WERI-Rb-1 (cell line): Measurements from ENCODE around the gene C4orf50.

ENCODE experiments used
- DNase-seq: peaks from one replicate; pipeline ENCODE4 v3.0.0-alpha.2; 2020
- H3K27ac ChIP-seq: fragments of 250-450 bp; sonication (Bioruptor Pico); 2 replicates; pipeline ENCODE4 v1.5.1; 2020; ENCODE audit warnings: mild to moderate bottlenecking, moderate library complexity
- H3K27me3 ChIP-seq: fragments of 250-450 bp; sonication (Bioruptor Pico); 2 replicates; pipeline ENCODE4 v1.5.1; 2021; ENCODE audit warnings: mild to moderate bottlenecking, low read depth, moderate library complexity; ENCODE audit not compliant: insufficient read depth, severe bottlenecking
- H3K36me3 ChIP-seq: fragments of 250-450 bp; sonication (Bioruptor Pico); 2 replicates; pipeline ENCODE4 v1.5.1; 2020; ENCODE audit warnings: mild to moderate bottlenecking, moderate library complexity
- H3K4me3 ChIP-seq: 2 replicates; pipeline ENCODE4 v1.5.1; 2011; ENCODE audit warnings: low read depth, mild to moderate bottlenecking, control low read depth, low read length
- H3K9me3 ChIP-seq: fragments of 250-450 bp; sonication (Bioruptor Pico); 2 replicates; pipeline ENCODE4 v1.5.1; 2021; ENCODE audit warnings: mild to moderate bottlenecking, moderate library complexity; ENCODE audit not compliant: severe bottlenecking
- CTCF ChIP-seq: IDR thresholded peaks from 2 replicates; pipeline ENCODE4 v1.5.1; 2011; ENCODE audit warnings: low read depth, mild to moderate bottlenecking, control low read depth, inconsistent platforms, low read length

C4orf50 gene

GRCh38 chr4:5889002-5889696 lies 129.1 kb downstream of the C4orf50 start:
- H3K4me3 ChIP-seq, result peak overlapping the region; percentile 81
- no peaks in the 10 kb centered on the region for H3K27me3 ChIP-seq
- TF ChIP-seq CTCF, result no peak
- peaks cover 40% of the 10 kb centered on the region for H3K36me3 ChIP-seq
- H3K9me3 ChIP-seq, result no peaks in the 10 kb centered on the region
- no peak for DNase-seq
- H3K27ac ChIP-seq, result peak overlapping the region; percentile 97

GRCh38 chr4:5888222-5889001 lies 129.8 kb downstream of the C4orf50 start:
- Histone ChIP-seq H3K27ac (peak overlapping the region; percentile 97), H3K9me3 (no peaks in the 10 kb centered on the region), H3K4me3 (peak overlapping the region; percentile 81), H3K27me3 (no peaks in the 10 kb centered on the region), H3K36me3 (peaks cover 45% of the 10 kb centered on the region)
- DNase-seq, result peak; percentile 90
- TF ChIP-seq CTCF, result no peak

GRCh38 chr4:5887361-5888221 lies 130.6 kb downstream of the C4orf50 start:
- H3K36me3 ChIP-seq, result peaks cover 52% of the 10 kb centered on the region
- H3K27ac ChIP-seq, result peak overlapping the region; percentile 97
- no peaks in the 10 kb centered on the region for H3K27me3 ChIP-seq
- DNase-seq, result peak; percentile 77
- peak overlapping the region; percentile 81 for H3K4me3 ChIP-seq
- no peak for TF ChIP-seq CTCF
- H3K9me3 ChIP-seq, result no peaks in the 10 kb centered on the region

DNA sequence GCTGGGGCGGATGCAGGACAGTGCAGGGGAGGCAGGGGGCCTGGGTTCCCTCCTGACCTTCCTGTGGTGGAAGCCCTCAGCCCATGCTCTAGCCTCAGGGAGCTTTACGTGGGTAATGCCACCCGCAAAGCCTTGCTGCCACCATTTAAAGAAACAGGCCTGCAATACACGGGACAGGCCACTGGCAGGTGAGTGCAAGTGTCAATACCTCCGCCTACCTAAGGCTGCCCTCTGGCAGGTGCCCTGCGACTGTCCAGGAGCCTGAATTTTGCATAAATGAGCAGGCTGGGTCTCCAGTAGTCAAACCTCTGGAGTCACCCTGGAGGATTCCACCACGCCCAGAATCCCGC lies 131.2 kb downstream of the C4orf50 start:
- Histone ChIP-seq H3K36me3 (peaks cover 58% of the 10 kb centered on the region), H3K27ac (peak overlapping the region; percentile 97), H3K4me3 (peak overlapping the region; percentile 81), H3K9me3 (no peaks in the 10 kb centered on the region), H3K27me3 (no peaks in the 10 kb centered on the region)
- DNase-seq, result no peak
- no peak for TF ChIP-seq CTCF

DNA sequence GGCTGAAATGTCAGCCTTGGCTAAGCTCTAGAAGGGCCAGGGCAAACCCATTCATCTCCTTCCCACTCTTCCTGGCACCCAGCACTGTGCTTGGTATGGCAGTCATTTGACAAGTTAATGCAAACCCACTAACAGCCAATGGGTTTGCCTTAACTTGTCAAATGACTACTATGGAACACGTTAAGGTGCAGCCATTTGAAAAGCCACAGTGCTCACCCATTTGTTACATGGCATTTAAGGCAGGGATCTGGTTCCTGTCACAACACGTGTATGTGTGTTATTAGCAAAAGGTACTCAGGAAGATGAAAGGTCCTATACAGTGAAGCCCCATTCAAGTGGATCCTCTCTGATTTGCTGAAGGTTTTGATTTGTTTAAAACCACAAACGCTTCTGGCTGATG lies 132.5 kb downstream of the C4orf50 start:
- Histone ChIP-seq H3K4me3 (no peak overlapping the region), H3K27ac (peak overlapping the region; percentile 5; the same call in 1 of the 2 replicates), H3K36me3 (peaks cover 65% of the 10 kb centered on the region), H3K27me3 (no peaks in the 10 kb centered on the region), H3K9me3 (no peaks in the 10 kb centered on the region)
- no peak for DNase-seq
- TF ChIP-seq CTCF, result no peak
